ENCODE measurements around the gene CETN3.

GRCh38 chr5:90424245-90424644 lies 14.7 kb upstream of the CETN3 start:
- TF ChIP-seq CTCF (IDR thresholded peaks at IDR 0.05; ENCODE audit: poor library complexity, severe bottlenecking) (no peak), EZH2 (IDR thresholded peaks at IDR 0.05; ENCODE audit: borderline replicate concordance, insufficient read depth, low read length, poor library complexity, severe bottlenecking) (no peak), POLR2AphosphoS5 (IDR thresholded peaks at IDR 0.05) (no peak), TAF1 (IDR thresholded peaks at IDR 0.05; ENCODE audit: low read depth) (no peak), REST (IDR thresholded peaks at IDR 0.05; ENCODE audit: borderline replicate concordance) (no peak), MXI1 (conservative IDR thresholded peaks at IDR 0.05; ENCODE audit: poor library complexity, severe bottlenecking) (no peak)

Data from neural cell (in vitro differentiated cells).